ENCODE results near the gene GSAP. TPM values are rescaled to one million over a fixed set of nuclear protein-coding genes. Genes with fewer than 3 reads are reported as not detected.

GSAP gene
- total RNA-seq, 4 donors from 2014 or later: 14.3 to 25.5 (median 22.0) TPM

- DNase-seq (ENCODE audit: low spot score in 2 of 2): no peak
- H3K27me3 ChIP-seq: no peaks in the 10 kb centered on the region
- peaks cover 0 to 5% (median 0%) of the 10 kb centered on the region in 4 donors for H3K4me1 ChIP-seq
- no peak overlapping the region for H3K4me3 ChIP-seq
- WGBS, 2 donors: 71 to 87% methylated on average over 2 of the region's 2 CpGs
- H3K9me3 ChIP-seq: no peaks in the 10 kb centered on the region
- TF ChIP-seq, protein P1, sequence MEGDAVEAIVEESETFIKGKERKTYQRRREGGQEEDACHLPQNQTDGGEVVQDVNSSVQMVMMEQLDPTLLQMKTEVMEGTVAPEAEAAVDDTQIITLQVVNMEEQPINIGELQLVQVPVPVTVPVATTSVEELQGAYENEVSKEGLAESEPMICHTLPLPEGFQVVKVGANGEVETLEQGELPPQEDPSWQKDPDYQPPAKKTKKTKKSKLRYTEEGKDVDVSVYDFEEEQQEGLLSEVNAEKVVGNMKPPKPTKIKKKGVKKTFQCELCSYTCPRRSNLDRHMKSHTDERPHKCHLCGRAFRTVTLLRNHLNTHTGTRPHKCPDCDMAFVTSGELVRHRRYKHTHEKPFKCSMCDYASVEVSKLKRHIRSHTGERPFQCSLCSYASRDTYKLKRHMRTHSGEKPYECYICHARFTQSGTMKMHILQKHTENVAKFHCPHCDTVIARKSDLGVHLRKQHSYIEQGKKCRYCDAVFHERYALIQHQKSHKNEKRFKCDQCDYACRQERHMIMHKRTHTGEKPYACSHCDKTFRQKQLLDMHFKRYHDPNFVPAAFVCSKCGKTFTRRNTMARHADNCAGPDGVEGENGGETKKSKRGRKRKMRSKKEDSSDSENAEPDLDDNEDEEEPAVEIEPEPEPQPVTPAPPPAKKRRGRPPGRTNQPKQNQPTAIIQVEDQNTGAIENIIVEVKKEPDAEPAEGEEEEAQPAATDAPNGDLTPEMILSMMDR (IDR thresholded peaks at IDR 0.05): no peak
- no peak for TF ChIP-seq EP300 (IDR thresholded peaks at IDR 0.05)
- no peak for TF ChIP-seq POLR2A (IDR thresholded peaks at IDR 0.05)
- no peak overlapping the region for H3K27ac ChIP-seq
- no peaks in the 10 kb centered on the region for H3K36me3 ChIP-seq
Observed at GRCh38 chr7:77403957-77404356, 12.2 kb downstream of the GSAP start.

- Histone ChIP-seq H3K27ac (no peak overlapping the region), H3K27me3 (no peaks in the 10 kb centered on the region), H3K36me3 (no peaks in the 10 kb centered on the region), H3K4me3 (no peak overlapping the region), H3K9me3 (no peaks in the 10 kb centered on the region), H3K4me1 (no peaks in the 10 kb centered on the region)
- TF ChIP-seq EP300 (IDR thresholded peaks at IDR 0.05) (no peak), POLR2A (IDR thresholded peaks at IDR 0.05) (no peak)
- TF ChIP-seq, protein P1 (IDR thresholded peaks at IDR 0.05): no peak
- WGBS, 2 donors: 64 to 79% methylated on average over 1 of the region's 1 CpG
- no peak for DNase-seq (ENCODE audit: low spot score in 2 of 2)
Observed at GRCh38 chr7:77402818-77403217, 13.3 kb downstream of the GSAP start.

DNA sequence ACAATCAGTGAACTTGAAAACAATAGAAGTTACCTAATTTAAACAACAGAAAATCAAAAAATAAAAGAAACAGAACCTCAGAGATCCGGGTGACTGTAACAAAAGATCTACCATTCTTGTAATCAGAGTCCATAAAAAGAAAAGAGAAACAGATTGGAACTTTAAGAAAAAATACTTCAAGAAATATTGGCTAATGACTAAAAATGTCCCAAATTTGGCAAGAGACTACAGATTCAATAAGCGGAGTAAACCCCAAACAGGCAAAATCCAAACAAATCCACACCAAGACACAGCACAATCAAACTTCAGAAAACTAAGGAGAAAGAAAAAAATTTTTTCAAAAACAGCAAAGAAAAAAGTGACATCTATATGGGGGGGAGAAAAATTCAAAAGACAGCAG is 15.1 kb downstream of the GSAP start:
- Histone ChIP-seq H3K9me3 (no peaks in the 10 kb centered on the region), H3K27ac (no peak overlapping the region), H3K4me1 (no peaks in the 10 kb centered on the region), H3K36me3 (no peaks in the 10 kb centered on the region), H3K27me3 (no peaks in the 10 kb centered on the region), H3K4me3 (no peak overlapping the region)
- WGBS, 2 donors: 89 to 93% methylated on average over 2 of the region's 2 CpGs
- no peak for DNase-seq (ENCODE audit: low spot score in 2 of 2)
- TF ChIP-seq, protein P1 (IDR thresholded peaks at IDR 0.05): no peak
- TF ChIP-seq EP300 (IDR thresholded peaks at IDR 0.05) (no peak), POLR2A (IDR thresholded peaks at IDR 0.05) (no peak)

DNA sequence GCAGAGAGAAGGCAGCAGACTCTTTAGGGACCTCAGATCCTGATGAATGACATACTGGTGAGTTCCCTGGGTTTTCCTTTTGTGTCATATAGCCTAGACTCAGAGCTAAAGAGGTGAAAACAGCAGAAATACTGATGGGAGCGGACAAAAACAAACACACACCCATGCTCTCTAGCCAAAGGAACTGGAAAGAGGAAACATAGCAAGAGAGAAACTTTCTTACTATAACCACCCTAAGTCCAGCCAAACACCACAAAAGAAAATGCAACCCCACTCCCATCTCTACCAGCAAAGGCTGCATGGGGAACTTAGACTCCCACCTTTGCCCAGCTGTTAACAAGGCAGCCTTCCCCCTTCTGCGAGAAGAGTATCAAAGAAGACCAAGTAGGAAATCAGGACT is 16.3 kb downstream of the GSAP start:
- H3K4me3 ChIP-seq: no peak overlapping the region
- H3K27ac ChIP-seq: no peak overlapping the region
- H3K9me3 ChIP-seq: no peaks in the 10 kb centered on the region
- no peaks in the 10 kb centered on the region for H3K27me3 ChIP-seq
- 83 to 88% methylated on average over 2 of the region's 2 CpGs for WGBS, 2 donors
- TF ChIP-seq, protein P1 (IDR thresholded peaks at IDR 0.05): no peak
- TF ChIP-seq EP300 (IDR thresholded peaks at IDR 0.05): no peak
- TF ChIP-seq POLR2A (IDR thresholded peaks at IDR 0.05): no peak
- no peak for DNase-seq (ENCODE audit: low spot score in 2 of 2)
- no peaks in the 10 kb centered on the region for H3K4me1 ChIP-seq
- H3K36me3 ChIP-seq: no peaks in the 10 kb centered on the region

- Histone ChIP-seq H3K36me3 (peaks cover 0 to 15% (median 0%) of the 10 kb centered on the region in 3 donors), H3K9me3 (no peaks in the 10 kb centered on the region), H3K4me1 (no peaks in the 10 kb centered on the region), H3K4me3 (no peak overlapping the region), H3K27ac (no peak overlapping the region), H3K27me3 (no peaks in the 10 kb centered on the region)
- 46 to 73% methylated on average over 2 of the region's 2 CpGs for WGBS, 2 donors
- no peak for TF ChIP-seq EP300 (IDR thresholded peaks at IDR 0.05)
- no peak for DNase-seq (ENCODE audit: low spot score in 2 of 2)
Observed at GRCh38 chr7:77396894-77397547, 19.1 kb downstream of the GSAP start.
